Myocyte (in vitro differentiated cells): ENCODE results near the gene FBN3. TPM values are rescaled to one million over a fixed set of nuclear protein-coding genes. Genes with fewer than 3 reads are reported as not detected.
"Not testable (repeated sequence)": the region's sequence is repeated elsewhere in the genome, so short reads cannot be mapped to it uniquely, and the experiment has no call there.

Experiments used
- DNase-seq: peaks from one replicate; pipeline ENCODE4 v3.0.0-alpha.2; 2012; ENCODE audit warnings: low read depth
- polyA plus RNA-seq: library from polyadenylated mRNA; unstranded; fragments of >200 nt; gene quantifications from one replicate; pipeline ENCODE4 v1.2.1, GENCODE V29; 2012; ENCODE audit warnings: missing spikeins
- total RNA-seq: library from RNA; depleted of rRNA; stranded (reverse); fragments of >200 nt; gene quantifications from 2 replicates; pipeline ENCODE4 v1.2.3, GENCODE V29; 2014

FBN3 gene
- total RNA-seq, result not detected in 2 replicates
- not detected for polyA plus RNA-seq

- no peak for DNase-seq
Observed at GRCh38 chr19:8149261-8150094, at the start of gene FBN3. TSS of gene FBN3 (minus strand) at chr19:8149592. CDS start at chr19:8147480, 2,112 bp downstream.

- no peak for DNase-seq
Observed at GRCh38 chr19:8196271-8196927, 47.0 kb upstream of the FBN3 start.

GRCh38 chr19:8194528-8195267 lies 45.3 kb upstream of the FBN3 start:
- DNase-seq, result no peak

- no peak for DNase-seq
Observed at GRCh38 chr19:8192221-8192820, 42.9 kb upstream of the FBN3 start.

GRCh38 chr19:8185343-8186068 lies 36.1 kb upstream of the FBN3 start:
- DNase-seq, result no peak

GRCh38 chr19:8184274-8184673 lies 34.9 kb upstream of the FBN3 start:
- DNase-seq, result no peak

GRCh38 chr19:8180018-8180417 lies 30.6 kb upstream of the FBN3 start:
- no peak for DNase-seq

GRCh38 chr19:8174706-8175105 lies 25.3 kb upstream of the FBN3 start:
- peak; percentile 13 for DNase-seq

GRCh38 chr19:8168537-8168936 lies 19.1 kb upstream of the FBN3 start:
- no peak for DNase-seq

GRCh38 chr19:8167985-8168384 lies 18.6 kb upstream of the FBN3 start:
- DNase-seq, result no peak

- DNase-seq, result no peak
Observed at GRCh38 chr19:8163759-8164158, 14.4 kb upstream of the FBN3 start.

GRCh38 chr19:8161135-8161646 lies 11.8 kb upstream of the FBN3 start:
- DNase-seq, result no peak

GRCh38 chr19:8159322-8159721 lies 9.9 kb upstream of the FBN3 start:
- not testable (repeated sequence) for DNase-seq

- peak; percentile 74 for DNase-seq
Observed at GRCh38 chr19:8158411-8159074, 9.2 kb upstream of the FBN3 start.

GRCh38 chr19:8155318-8155717 lies 5.9 kb upstream of the FBN3 start:
- no peak for DNase-seq

GRCh38 chr19:8154014-8154413 lies 4.6 kb upstream of the FBN3 start:
- not testable (repeated sequence) for DNase-seq

- DNase-seq, result no peak
Observed at GRCh38 chr19:8151767-8152035, 2.3 kb upstream of the FBN3 start.

- DNase-seq, result no peak
Observed at GRCh38 chr19:8150998-8151766, 1.8 kb upstream of the FBN3 start.

GRCh38 chr19:8150178-8150865 lies 930 bp upstream of the FBN3 start:
- no peak for DNase-seq
